GM06990 (cell line): ENCODE measurements around the gene MYRFL.

ENCODE experiments used
- DNase-seq: peaks from one replicate; pipeline ENCODE4 v3.0.0-alpha.2; 2011; ENCODE audit not compliant: insufficient read length; ENCODE audit errors: extremely low read depth
- H3K27me3 ChIP-seq: replicated peaks from 2 replicates; pipeline ENCODE4 v1.6.0; 2011; ENCODE audit warnings: low read length; ENCODE audit not compliant: control insufficient read depth, insufficient read depth
- H3K36me3 ChIP-seq: 2 replicates; pipeline ENCODE4 v1.5.1; 2011; ENCODE audit warnings: low read length; ENCODE audit not compliant: control insufficient read depth, insufficient read depth
- H3K4me3 ChIP-seq: replicated peaks from 2 replicates; pipeline ENCODE4 v1.5.1; 2011; ENCODE audit warnings: low read depth, mild to moderate bottlenecking, control low read depth, low read length
- CTCF ChIP-seq: IDR thresholded peaks from 2 replicates; pipeline ENCODE4 v1.5.1; 2011; ENCODE audit warnings: low read length, control low read depth, mild to moderate bottlenecking, inconsistent platforms; ENCODE audit not compliant: insufficient read depth, poor library complexity, severe bottlenecking

Gene MYRFL

DNA sequence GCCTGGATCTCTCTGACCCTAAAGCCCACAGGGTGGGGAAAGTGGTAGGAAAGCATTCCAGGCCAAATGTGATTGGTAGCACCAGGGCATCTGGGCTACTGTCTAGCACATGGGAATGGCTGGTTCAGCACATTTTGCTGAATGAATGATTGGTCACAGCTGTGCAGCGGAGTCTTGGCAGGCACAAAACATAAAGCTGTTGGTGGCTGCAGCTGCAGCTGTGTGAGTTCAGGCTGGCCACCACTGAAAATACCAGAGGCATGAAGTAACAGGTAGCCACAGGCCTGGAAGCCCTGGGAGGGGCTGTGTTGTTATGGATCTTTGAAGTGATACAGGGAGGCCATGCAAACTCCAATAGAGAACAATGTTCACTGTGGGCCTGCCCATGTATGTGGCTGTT is 72.7 kb downstream of the MYRFL start:
- H3K4me3 ChIP-seq: no peak overlapping the region
- TF ChIP-seq CTCF: no peak
- DNase-seq: no peak
- H3K27me3 ChIP-seq: no peaks in the 10 kb centered on the region
- H3K36me3 ChIP-seq: no peaks in the 10 kb centered on the region

- TF ChIP-seq CTCF: no peak
These were observed 73.2 kb downstream of the MYRFL start for GRCh38 chr12:69898236-69898635.

DNA sequence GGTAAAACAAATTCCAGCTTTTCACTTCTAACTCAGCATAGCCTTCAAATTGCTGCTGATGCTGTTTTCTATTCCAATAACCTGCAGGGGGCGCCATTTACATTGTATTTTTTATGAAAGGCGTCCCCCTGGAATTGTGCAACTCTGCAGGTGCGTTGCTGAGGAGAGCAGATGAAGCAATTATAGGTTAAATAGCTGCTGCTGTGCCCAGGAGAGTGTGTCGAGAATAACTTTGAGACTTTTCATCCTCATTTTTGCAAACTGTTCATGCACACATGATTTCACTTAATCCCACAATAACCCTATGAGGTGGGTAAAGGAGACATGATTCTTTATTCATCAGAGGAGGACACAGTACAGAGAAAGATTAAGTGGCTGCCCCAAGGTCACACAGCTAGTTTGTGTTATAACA is 75.7 kb downstream of the MYRFL start:
- TF ChIP-seq CTCF: peak; percentile 59
- Histone ChIP-seq H3K27me3 (no peaks in the 10 kb centered on the region), H3K4me3 (no peak overlapping the region)

More at GRCh38 chr12:69898236-69898635, 73.2 kb downstream of the MYRFL start:
- no peak for DNase-seq
- H3K27me3 ChIP-seq: no peaks in the 10 kb centered on the region
- no peaks in the 10 kb centered on the region for H3K36me3 ChIP-seq
- H3K4me3 ChIP-seq: no peak overlapping the region

DNA sequence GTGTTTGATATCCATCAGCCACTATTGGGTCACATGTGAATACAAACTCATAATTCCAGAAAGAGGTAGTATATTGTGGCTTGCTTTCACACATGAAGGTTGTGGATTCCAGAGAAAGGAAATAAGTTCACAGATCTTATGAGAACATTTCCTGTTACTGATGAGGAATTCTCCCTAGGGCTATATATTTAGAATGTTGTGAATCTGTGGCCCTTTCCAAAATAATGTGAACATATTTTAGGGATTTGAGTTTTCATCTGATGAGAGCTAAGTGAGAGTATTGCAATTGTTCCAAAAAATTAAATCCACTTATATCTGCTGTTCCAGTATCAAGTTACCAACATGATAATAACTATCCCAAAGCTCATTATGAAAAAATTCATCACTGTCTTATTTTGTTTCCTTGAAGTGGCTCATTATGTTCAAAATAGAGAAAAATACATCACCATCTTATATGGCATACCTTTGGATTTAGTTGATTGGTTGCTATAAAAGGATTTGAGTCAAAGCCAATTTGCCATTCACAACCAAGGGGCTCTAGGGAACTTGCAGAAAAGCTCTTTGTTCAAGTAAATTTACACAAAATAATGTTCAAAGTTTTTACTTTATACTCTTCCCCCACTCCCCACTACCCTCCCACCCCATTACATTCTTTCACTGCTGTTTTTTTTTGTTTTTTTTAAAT is 76.3 kb downstream of the MYRFL start:
- no peak for DNase-seq
- TF ChIP-seq CTCF: no peak
- H3K4me3 ChIP-seq: no peak overlapping the region

More for the DNA sequence above, 75.7 kb downstream of the MYRFL start:
- DNase-seq: no peak
- no peaks in the 10 kb centered on the region for H3K36me3 ChIP-seq

GRCh38 chr12:69903548-69903947 is 78.5 kb downstream of the MYRFL start:
- Histone ChIP-seq H3K36me3 (no peaks in the 10 kb centered on the region), H3K27me3 (no peaks in the 10 kb centered on the region), H3K4me3 (no peak overlapping the region)
- TF ChIP-seq CTCF: no peak
- no peak for DNase-seq

More for the DNA sequence above, 76.3 kb downstream of the MYRFL start:
- Histone ChIP-seq H3K27me3 (no peaks in the 10 kb centered on the region), H3K36me3 (no peaks in the 10 kb centered on the region)
